ENCODE results near the gene PCDHGB2. TPM values are rescaled to one million over a fixed set of nuclear protein-coding genes. Genes with fewer than 3 reads are reported as not detected.

Gene PCDHGB2
- total and polyA plus RNA-seq, 2 of the 8 experiments (the other 6 are each of a cell fraction or from before 2014, with no cell fraction given), result 1.9 to 2.9 TPM

GRCh38 chr5:141384471-141385267 is 24.9 kb downstream of the PCDHGB2 start:
- Histone ChIP-seq H3K4ac (replicated peaks; ENCODE audit: insufficient read length, low read depth, low read length) (no peak overlapping the region), H3K27ac (ENCODE audit: low read depth, low read length) (no peak overlapping the region), H3K4me1 (replicated peaks in 1 of 4; ENCODE audit: control insufficient read depth in 3 of 4, insufficient read depth in 4 of 4, low read length in 3 of 4) (no peaks in the 10 kb centered on the region), H3K9me3 (ENCODE audit: insufficient read depth in 2 of 2, low read depth in 1 of 2, low read length in 1 of 2) (peaks cover 37 to 41% of the 10 kb centered on the region in 2 experiments), H3K4me3 (ENCODE audit: extremely low read depth in 1 of 4, insufficient read depth in 2 of 4, low read depth in 3 of 4, low read length in 4 of 4) (no peak overlapping the region), H3K36me3 (ENCODE audit: control insufficient read depth in 2 of 4, insufficient read depth in 4 of 4, low read length in 3 of 4) (peaks cover 0 to 14% (median 0%) of the 10 kb centered on the region in 4 experiments; a peak in 2 of 8 replicates), H2AK5ac (ENCODE audit: low read depth, low read length) (no peak overlapping the region), H4K8ac (ENCODE audit: extremely low read depth, insufficient read depth, low read length) (no peak overlapping the region), H2BK12ac (ENCODE audit: low read depth, low read length) (no peak overlapping the region), H4K20me1 (replicated peaks in 1 of 2; ENCODE audit: control insufficient read depth in 1 of 2, insufficient read depth in 2 of 2, low read length in 2 of 2) (no peaks in the 10 kb centered on the region), H3K23ac (ENCODE audit: insufficient read length) (no peak overlapping the region), H4K91ac (replicated peaks; ENCODE audit: insufficient read length, low read length) (no peak overlapping the region), H3K23me2 (ENCODE audit: low read depth, low read length) (no peaks in the 10 kb centered on the region; the same call in 1 of the 2 replicates), H3K79me1 (ENCODE audit: low read depth, low read length) (no peaks in the 10 kb centered on the region), H2BK15ac (ENCODE audit: low read length) (no peak overlapping the region), H3K14ac (ENCODE audit: insufficient read length) (no peak overlapping the region), H2BK120ac (replicated peaks; ENCODE audit: low read depth, low read length) (no peak overlapping the region), H3K9ac (replicated peaks in 1 of 4; ENCODE audit: extremely low read depth in 1 of 4, low read depth in 3 of 4, low read length in 3 of 4) (no peak overlapping the region), H3K4me2 (ENCODE audit: insufficient read depth in 1 of 2, low read depth in 2 of 2, low read length in 2 of 2) (no peak overlapping the region), H3K27me3 (replicated peaks in 1 of 4; ENCODE audit: control insufficient read depth in 3 of 4, extremely low read depth in 1 of 4, insufficient read depth in 3 of 4, low read length in 3 of 4) (no peaks in the 10 kb centered on the region; a peak in 1 of 7 replicates), H3K79me2 (ENCODE audit: control insufficient read depth in 1 of 2, insufficient read depth in 2 of 2, low read length in 2 of 2) (no peaks in the 10 kb centered on the region), H2AFZ (ENCODE audit: low read length) (no peak overlapping the region), H4K5ac (ENCODE audit: insufficient read length, low read depth, low read length) (no peak overlapping the region), H3K56ac (replicated peaks; ENCODE audit: insufficient read length, low read depth, low read length) (no peak overlapping the region), H2BK5ac (ENCODE audit: low read depth, low read length) (no peak overlapping the region), H3K18ac (ENCODE audit: extremely low read depth, low read length) (no peak overlapping the region), H2BK20ac (ENCODE audit: low read length) (no peak overlapping the region)
- no peak for DNase-seq (ENCODE audit: low read depth in 1 of 2, low spot score in 2 of 2)
- no peak for FAIRE-seq
- CTCF ChIA-PET (ENCODE audit: partially characterized antibody), result no interaction called here
- POLR2A ChIA-PET (ENCODE audit: partially characterized antibody), result no interaction called here
- WGBS, 2 experiments (ENCODE audit: extremely low coverage in 1 of 2, insufficient coverage in 1 of 2, insufficient read length in 1 of 2, insufficient replicate concordance in 2 of 2, low coverage in 1 of 2, low lambda C conversion rate in 2 of 2, missing lambda C conversion rate in 1 of 2), result 91% methylated on average over 43 of the region's 43 CpGs; no CpG with 5 or more reads in 1 of the 2 experiments
- TF ChIP-seq GTF2F1 (IDR thresholded peaks at IDR 0.05; ENCODE audit: borderline replicate concordance, low read depth, low read length) (no peak), POLR2A (IDR thresholded peaks at IDR 0.05; ENCODE audit: control extremely low read depth in 1 of 2, low read depth in 2 of 2, low read length in 2 of 2) (no peak), EZH2 (IDR thresholded peaks at IDR 0.05; ENCODE audit: low read depth, low read length, severe bottlenecking) (no peak), SIRT6 (IDR thresholded peaks at IDR 0.05; ENCODE audit: low read length) (no peak), BACH1 (IDR thresholded peaks at IDR 0.05; ENCODE audit: low read length) (no peak), E2F6 (IDR thresholded peaks at IDR 0.05) (no peak), USF2 (IDR thresholded peaks at IDR 0.05; ENCODE audit: low read length) (no peak), RXRA (IDR thresholded peaks at IDR 0.05; ENCODE audit: insufficient read depth, low read depth, low read length) (no peak), ZNF274 (IDR thresholded peaks at IDR 0.05; ENCODE audit: borderline replicate concordance, extremely low read depth, low read length) (no peak), HDAC2 (IDR thresholded peaks at IDR 0.05; ENCODE audit: borderline replicate concordance in 1 of 2, low read depth in 2 of 2, low read length in 2 of 2) (no peak), EGR1 (IDR thresholded peaks at IDR 0.05; ENCODE audit: borderline replicate concordance, low read depth, low read length) (no peak)

Data from H1 (cell line).